GM18519 (cell line): ENCODE measurements around the gene TBC1D30.

ENCODE experiments used
- ATAC-seq: cut with Tn5 transposase; IDR thresholded peaks from one replicate; pipeline ENCODE4 v1.9.1; 2021; ENCODE audit warnings: mild to moderate bottlenecking, moderate library complexity; ENCODE audit not compliant: unreplicated experiment, low FRiP score

Gene TBC1D30

DNA sequence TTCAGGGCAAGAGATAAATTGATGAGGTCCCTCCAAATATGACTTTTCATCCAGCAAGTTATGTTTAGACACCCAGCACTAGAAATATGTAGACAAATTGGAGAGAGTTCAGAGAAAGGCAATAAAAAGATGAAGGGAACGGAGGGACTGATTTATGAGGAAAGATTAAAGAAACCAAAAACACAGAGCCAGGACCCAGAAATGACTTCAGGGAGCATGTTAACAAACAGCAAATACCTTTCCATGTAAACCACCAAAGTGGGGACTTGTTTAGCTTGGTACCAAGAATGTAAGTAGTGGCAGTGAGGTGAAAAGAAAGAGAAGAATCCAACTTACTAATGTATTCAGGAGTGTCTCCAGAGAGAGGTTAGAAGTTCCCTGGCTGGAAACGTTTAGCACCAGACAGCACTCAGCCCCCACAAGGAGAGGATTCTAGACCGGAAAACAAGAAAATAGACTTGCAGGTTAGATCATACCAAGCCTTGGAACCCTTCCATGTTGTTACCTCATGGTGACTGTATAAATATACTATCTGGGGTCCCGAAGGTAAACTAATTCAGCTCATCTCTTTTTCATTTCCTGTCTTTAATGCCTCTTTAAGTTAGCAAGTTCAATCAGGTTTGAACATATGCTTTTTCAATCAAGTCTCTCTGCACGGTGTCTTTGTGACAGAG is 79.2 kb downstream of the TBC1D30 start:
- ATAC-seq, result no peak

DNA sequence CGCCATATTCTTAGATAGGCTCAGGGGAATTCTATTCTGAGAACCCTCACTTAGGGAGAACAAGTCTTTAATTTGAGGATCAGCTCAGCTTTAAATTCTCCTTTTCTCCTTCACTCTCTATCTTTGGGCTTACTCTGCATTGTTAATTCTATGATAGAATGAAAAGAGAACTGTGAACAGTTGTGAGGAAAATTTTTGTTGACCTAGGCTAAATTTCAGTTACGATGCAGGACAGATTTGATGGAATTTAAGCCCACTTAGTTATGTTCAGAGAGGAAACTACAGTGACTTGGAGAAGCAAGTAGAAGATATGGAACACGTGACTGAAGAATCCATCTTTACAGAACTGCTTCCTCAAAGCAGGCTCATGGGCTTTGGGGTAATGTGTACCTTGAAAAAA is 82.7 kb downstream of the TBC1D30 start:
- no peak for ATAC-seq

DNA sequence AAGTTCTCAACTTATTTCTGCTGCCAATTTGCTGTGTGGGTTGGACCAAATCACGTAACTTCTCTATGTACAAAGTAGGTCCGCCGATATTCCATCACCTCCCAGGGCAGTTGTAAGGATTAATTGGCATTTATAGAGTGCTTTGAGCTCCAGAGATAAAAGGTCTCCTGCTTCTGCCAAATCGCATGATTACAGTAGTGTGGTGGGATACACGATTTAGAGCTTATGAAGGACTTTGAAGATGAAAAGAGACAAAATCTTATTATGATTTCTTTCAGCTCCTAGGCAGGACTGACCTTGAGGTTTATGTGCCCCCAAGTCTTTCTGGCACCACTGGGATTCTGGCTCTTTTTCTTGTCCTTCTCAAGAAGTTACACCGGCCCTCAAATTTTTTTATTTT is 84.7 kb downstream of the TBC1D30 start:
- no peak for ATAC-seq

DNA sequence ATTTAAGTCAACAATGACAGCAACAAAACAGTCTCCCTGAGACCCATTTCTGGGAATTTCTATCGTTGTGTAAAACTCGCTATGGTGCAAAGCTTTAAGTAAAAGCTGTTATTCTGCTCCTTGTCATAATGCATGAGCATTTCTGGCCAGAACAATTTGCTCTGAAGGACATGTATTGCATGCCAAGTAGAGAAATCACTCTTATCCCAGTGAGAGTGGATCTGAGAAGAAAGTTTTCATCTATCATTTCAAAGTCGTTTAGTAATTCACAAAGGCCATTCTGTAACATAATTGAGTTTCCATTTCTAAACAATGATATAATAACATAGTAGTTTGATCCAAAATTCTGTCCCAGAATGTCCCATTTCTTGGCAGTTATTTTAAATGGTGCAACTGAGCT is 86.6 kb downstream of the TBC1D30 start:
- no peak for ATAC-seq

DNA sequence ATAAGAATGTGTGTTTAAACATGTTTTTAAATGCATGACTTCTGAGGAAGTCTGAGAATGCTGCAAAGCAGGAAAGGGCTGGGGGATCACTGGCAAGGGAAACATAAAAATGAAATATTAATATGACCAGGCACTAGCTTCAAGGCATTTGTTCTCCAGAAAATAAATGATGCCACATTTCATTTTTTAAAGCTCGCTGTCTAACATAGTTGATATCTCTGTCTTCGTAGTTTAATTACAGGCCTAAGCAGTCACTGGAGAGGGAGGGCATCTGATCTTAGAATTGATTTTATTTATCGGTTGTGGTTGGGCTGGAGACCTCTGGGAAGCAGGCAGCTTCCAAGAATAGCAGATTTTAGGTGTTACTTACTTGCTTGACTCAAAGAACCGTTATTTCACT is 87.5 kb downstream of the TBC1D30 start:
- ATAC-seq, result no peak

DNA sequence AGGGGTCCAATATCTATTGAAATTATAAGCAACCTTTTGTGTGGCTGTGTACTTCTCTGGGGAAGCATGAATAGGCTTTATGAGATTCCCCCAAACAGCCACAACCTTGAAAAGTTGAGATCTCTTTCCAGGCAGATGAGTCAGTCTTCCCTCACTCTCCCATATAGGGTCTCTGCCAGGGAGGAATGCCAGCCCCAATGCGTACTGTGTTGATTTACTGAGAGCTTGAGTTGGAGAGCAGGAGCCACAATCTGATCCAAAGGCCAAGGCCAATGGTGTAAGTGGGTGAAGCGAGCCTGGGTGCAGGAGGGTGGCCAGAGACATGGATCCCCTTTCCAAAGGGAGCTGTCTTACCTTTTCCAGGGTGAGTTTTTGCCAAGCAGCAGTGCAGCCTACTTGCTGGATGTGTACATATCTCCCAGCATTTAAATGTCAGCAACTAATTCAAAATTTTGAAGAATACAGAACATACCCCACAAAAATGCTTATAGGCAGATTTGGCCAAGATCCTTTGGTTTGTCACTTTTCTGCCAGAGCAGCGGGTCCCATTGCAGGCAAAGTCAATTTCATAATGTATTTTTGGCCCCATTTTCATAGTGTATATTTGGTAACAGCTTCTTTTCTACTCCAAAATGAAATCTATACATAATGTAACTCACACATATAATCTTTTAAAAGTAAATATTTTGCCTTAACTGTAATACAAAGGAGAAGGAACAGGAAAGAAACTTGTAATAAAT is 88.2 kb downstream of the TBC1D30 start:
- ATAC-seq, result no peak

DNA sequence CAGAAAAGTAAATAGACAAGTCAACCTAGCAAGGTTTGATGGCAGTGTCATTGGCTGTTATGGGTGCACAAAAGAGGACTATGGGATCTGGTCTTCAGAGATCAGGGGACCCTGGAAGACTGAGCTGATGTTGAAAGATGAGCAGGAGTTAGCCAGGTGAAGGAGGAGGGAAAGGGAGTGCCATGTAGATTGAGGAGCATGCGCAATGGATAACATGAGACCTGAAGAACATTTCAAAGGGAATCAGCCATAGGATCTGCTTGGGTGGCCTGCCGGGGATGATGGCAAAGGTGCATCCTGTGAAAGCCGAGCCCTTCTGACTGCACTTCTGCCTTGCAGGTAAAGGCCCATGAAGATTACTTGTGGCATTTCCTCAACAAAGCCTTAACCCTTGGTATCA is 90.8 kb downstream of the TBC1D30 start:
- no peak for ATAC-seq

DNA sequence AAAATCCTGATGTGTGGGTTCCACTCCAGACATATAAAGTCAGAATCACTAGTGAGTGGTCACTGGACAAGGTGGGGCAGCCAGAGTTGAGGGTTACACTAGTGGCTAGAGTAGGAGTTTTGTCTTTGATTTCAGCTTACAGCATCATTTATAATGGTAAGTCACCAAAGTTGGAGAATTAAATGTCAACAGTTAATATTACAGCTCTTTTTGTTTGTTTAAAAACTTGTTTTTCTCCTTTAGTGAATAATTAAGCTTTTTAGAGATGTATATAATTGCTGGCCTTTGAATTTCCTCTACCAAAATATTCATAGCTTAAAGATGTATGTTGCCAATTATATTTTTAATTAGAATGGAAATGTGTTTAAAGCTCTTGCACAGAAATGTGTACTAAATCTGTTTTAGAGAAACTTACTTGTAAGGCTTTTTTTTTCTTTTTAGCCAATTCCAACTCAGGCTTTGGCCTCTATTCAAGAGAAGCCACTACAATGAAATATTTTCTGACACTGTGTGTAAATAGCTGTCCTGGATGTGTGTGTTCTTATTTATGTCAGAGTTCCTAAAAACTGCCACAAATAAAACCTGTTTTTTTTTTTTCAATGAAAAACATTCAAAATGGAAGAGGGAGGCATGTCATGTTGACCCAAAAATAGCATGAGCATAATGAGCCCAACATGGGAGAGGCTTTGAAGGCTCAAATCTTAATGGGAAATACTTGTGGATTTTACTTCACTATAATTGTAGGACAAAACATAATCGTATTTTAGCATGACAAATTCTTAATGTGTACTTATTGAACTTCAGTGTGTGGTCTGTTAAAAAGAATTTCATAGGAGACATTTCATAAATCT is 92.2 kb downstream of the TBC1D30 start:
- ATAC-seq, result no peak

DNA sequence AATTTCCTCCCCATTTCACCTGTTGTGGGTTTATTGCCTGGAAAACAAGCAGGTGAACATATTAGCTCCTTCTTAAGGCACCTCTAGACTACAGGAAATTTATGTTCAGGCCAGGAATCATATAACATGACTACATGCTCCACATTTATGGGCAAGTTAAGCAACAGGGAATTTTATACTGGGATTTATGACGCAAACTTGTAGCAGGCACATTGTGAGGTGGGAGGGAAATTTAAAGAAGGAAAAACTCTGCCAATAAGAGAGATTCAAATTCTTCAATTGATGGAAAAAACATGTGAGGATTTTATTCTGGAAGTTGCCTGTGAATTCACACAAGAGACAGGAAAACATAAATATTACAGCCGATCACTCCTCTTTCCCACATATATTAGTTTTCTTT is 93.9 kb downstream of the TBC1D30 start:
- ATAC-seq, result no peak

DNA sequence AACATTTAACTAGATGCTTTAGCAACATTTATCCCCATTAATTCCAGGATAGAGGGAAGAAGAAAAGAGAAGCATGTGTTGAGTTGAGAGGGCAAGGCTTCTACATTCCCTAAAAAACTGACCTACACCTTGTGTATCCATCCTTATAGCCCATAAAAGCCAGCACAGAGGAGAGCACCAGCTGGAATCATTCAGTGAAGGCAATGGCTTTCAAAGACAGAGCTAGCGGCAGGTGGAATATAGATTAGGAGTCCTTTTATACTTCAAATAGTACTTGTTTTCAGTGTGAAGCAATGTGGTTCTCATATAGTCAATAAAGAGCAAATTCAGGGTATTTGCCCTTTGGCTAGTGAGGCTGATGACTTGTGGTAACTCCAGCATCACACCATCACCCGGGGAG is 94.4 kb downstream of the TBC1D30 start:
- ATAC-seq, result no peak

DNA sequence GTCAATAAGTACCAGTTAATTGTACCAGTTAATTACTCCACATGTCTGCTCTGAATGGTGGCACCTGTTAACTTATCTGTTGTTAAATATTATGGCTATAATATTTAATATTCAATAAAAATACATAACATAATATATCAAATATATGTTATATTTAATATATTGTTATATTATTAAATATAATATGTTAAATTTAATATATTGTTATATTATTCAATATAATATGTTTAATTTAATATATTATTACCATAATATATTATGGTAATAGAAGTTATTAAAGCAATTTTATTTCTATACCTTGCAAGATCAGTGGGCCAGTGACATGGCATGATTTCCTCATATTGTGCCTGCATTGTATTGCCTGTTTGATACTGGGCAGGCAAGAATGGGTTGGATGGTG is 98.4 kb downstream of the TBC1D30 start:
- ATAC-seq, result no peak

DNA sequence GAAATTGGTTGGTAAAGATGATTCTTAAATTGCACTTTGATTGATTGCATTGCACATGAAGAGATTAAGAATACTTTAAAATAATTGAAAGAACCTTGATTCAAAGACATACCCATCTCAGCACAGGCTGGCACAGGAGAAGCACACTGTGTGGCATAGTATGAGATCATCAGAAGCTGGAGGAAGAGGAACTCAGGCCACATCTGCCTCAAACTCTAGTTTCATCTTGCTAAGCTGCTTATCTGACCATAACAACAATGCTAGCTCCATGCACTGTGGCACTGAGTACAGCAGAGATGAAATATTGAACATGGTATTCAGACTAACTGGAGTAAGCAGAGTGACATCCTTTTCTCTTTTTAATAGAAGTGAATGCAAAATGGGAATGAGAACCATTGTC is 99.1 kb downstream of the TBC1D30 start:
- no peak for ATAC-seq
